WTC11 (cell line): Measurements from ENCODE around the gene PIM2. TPM values are rescaled to one million over a fixed set of nuclear protein-coding genes. Genes with fewer than 3 reads are reported as not detected.
A peak's percentile ranks its signal among the peaks of the same experiment; 100 is the strongest.

Experiments
- ATAC-seq: fragments of 200-7000 bp; cut with Tn5 transposase; 2 replicates; pipeline ENCODE4 v1.10.0; 2021; ENCODE audit warnings: mild to moderate bottlenecking, moderate library complexity
- CTCF ChIA-PET: fragments of 300-600 bp; sonication (Branson Sonifier 250); formaldehyde crosslinking; loops from one replicate; lab custom pipeline; 2021; ENCODE audit warnings: antibody characterized with exemption; lab: Charles Lee
- POLR2A ChIA-PET: fragments of 350-600 bp; sonication (Branson Sonifier 250); formaldehyde crosslinking; loops from one replicate; lab custom pipeline; 2021; ENCODE audit warnings: antibody characterized with exemption; lab: Charles Lee
- DNase-seq: peaks from one replicate; pipeline ENCODE4 v3.0.0; 2021; ENCODE audit warnings: low spot score
- H3K27ac Mint-ChIP-seq: 2 replicates; pipeline ENCODE4 v1.8.0; 2021; ENCODE audit warnings: mixed read lengths
- H3K27me3 Mint-ChIP-seq: 2 replicates; pipeline ENCODE4 v1.8.0; 2021; ENCODE audit warnings: low read depth, mild to moderate bottlenecking, moderate library complexity, mixed read lengths
- H3K36me3 Mint-ChIP-seq: 2 replicates; pipeline ENCODE4 v1.8.0; 2021; ENCODE audit warnings: mixed read lengths
- H3K4me1 Mint-ChIP-seq: 2 replicates; pipeline ENCODE4 v1.8.0; 2022; ENCODE audit warnings: mixed read lengths
- H3K4me3 Mint-ChIP-seq: 2 replicates; pipeline ENCODE4 v1.8.0; 2021; ENCODE audit warnings: mild to moderate bottlenecking, moderate library complexity, mixed read lengths
- H3K9me3 Mint-ChIP-seq: 2 replicates; pipeline ENCODE4 v1.8.0; 2021; ENCODE audit warnings: mixed read lengths
- AFF4 ChIP-seq: sonication (generic); formaldehyde crosslinking; IDR thresholded peaks from 2 replicates; pipeline ENCODE4 v1.8.1; 2023; ENCODE audit warnings: mild to moderate bottlenecking, missing genetic modification reagents, borderline replicate concordance
- AR ChIP-seq: fragments of 250-450 bp; sonication (Bioruptor Pico); IDR thresholded peaks from 2 replicates; pipeline ENCODE4 v1.9.0; 2021; ENCODE audit warnings: mild to moderate bottlenecking
- CDX4 ChIP-seq: fragments of 250-450 bp; sonication (Bioruptor Pico); IDR thresholded peaks from 2 replicates; pipeline ENCODE4 v1.9.0; 2021; ENCODE audit warnings: moderate library complexity, mild to moderate bottlenecking, inconsistent platforms, borderline replicate concordance
- CTCF ChIP-seq: fragments of 200-600 bp; IDR thresholded peaks from 2 replicates; pipeline ENCODE4 v1.8.0; 2022; ENCODE audit warnings: antibody characterized with exemption
- ETV6 ChIP-seq: sonication (generic); formaldehyde crosslinking; IDR thresholded peaks from 2 replicates; pipeline ENCODE4 v1.8.1; 2022; ENCODE audit warnings: mild to moderate bottlenecking, missing genetic modification reagents
- FOXP4 ChIP-seq: sonication (generic); formaldehyde crosslinking; IDR thresholded peaks from 2 replicates; pipeline ENCODE4 v1.8.0; 2022; ENCODE audit warnings: mild to moderate bottlenecking, missing genetic modification reagents
- IRF1 ChIP-seq: sonication (generic); formaldehyde crosslinking; IDR thresholded peaks from 2 replicates; pipeline ENCODE4 v1.8.0; 2023; ENCODE audit warnings: missing genetic modification reagents
- JUN ChIP-seq: sonication (generic); formaldehyde crosslinking; IDR thresholded peaks from 2 replicates; pipeline ENCODE4 v1.8.0; 2023; ENCODE audit warnings: mild to moderate bottlenecking, missing genetic modification reagents
- KAT7 ChIP-seq: sonication (generic); formaldehyde crosslinking; IDR thresholded peaks from 2 replicates; pipeline ENCODE4 v1.8.1; 2023; ENCODE audit warnings: missing genetic modification reagents, mild to moderate bottlenecking, borderline replicate concordance
- NFYB ChIP-seq: sonication (generic); formaldehyde crosslinking; conservative IDR thresholded peaks from 2 replicates; pipeline ENCODE4 v1.8.0; 2022; ENCODE audit warnings: low read depth, missing genetic modification reagents
- OVOL2 ChIP-seq: fragments of 250-450 bp; sonication (Bioruptor Pico); IDR thresholded peaks from 2 replicates; pipeline ENCODE4 v1.9.0; 2021; ENCODE audit warnings: mild to moderate bottlenecking, borderline replicate concordance
- PRDM15 ChIP-seq: sonication (generic); formaldehyde crosslinking; IDR thresholded peaks from 2 replicates; pipeline ENCODE4 v1.8.0; 2022; ENCODE audit warnings: missing genetic modification reagents
- PRRX2 ChIP-seq: fragments of 250-450 bp; sonication (Bioruptor Pico); IDR thresholded peaks from 2 replicates; pipeline ENCODE4 v1.8.0; 2021; ENCODE audit warnings: mild to moderate bottlenecking
- RORB ChIP-seq: fragments of 250-450 bp; sonication (Bioruptor Pico); IDR thresholded peaks from 2 replicates; pipeline ENCODE4 v1.9.0; 2021; ENCODE audit warnings: mild to moderate bottlenecking
- SP1 ChIP-seq: sonication (generic); formaldehyde crosslinking; conservative IDR thresholded peaks from 2 replicates; pipeline ENCODE4 v1.8.1; 2022; ENCODE audit warnings: missing genetic modification reagents
- TEAD1 ChIP-seq: sonication (generic); formaldehyde crosslinking; IDR thresholded peaks from 2 replicates; pipeline ENCODE4 v1.8.0; 2022; ENCODE audit warnings: mild to moderate bottlenecking, missing genetic modification reagents
- TEAD4 ChIP-seq: sonication (generic); formaldehyde crosslinking; IDR thresholded peaks from 2 replicates; pipeline ENCODE4 v1.8.0; 2022; ENCODE audit warnings: mild to moderate bottlenecking, missing genetic modification reagents
- ZNF396 ChIP-seq: fragments of 250-450 bp; sonication (Bioruptor Pico); IDR thresholded peaks from 2 replicates; pipeline ENCODE4 v1.8.0; 2021; ENCODE audit warnings: mild to moderate bottlenecking, moderate library complexity, borderline replicate concordance
- total RNA-seq: library from RNA; stranded (reverse); gene quantifications from 3 replicates; pipeline ENCODE4 v1.2.3, GENCODE V29; 2021

Gene PIM2
- total RNA-seq, 1 experiment from 2014 or later: 146 TPM

GRCh38 chrX:48897157-48897624 lies 21.6 kb downstream of the PIM2 start:
- 0 out of 2 replicates have a peak, but pooled peaks have one; percentile 11 for TF ChIP-seq ETV6 (CRISPR knock-in tag)
- no peak for TF ChIP-seq FOXP4 (CRISPR knock-in tag)
- no peak for TF ChIP-seq TEAD4 (CRISPR knock-in tag)
- no peak for TF ChIP-seq RORB (CRISPR knock-in tag)
- TF ChIP-seq KAT7 (CRISPR knock-in tag): no peak
- no peak for TF ChIP-seq AR (CRISPR knock-in tag)
- TF ChIP-seq TEAD1 (CRISPR knock-in tag): 0 out of 2 replicates have a peak, but pooled peaks have one; percentile 25
- no peak for TF ChIP-seq AFF4 (CRISPR knock-in tag)
- TF ChIP-seq SP1 (CRISPR knock-in tag): peak; percentile 34; the same call in 1 of the 2 replicates
- TF ChIP-seq IRF1 (CRISPR knock-in tag): no peak
- peak; percentile 46 for ATAC-seq
- Mint-ChIP-seq H3K36me3 (peaks cover 21% of the 10 kb centered on the region), H3K27me3 (no peaks in the 10 kb centered on the region), H3K27ac (peak overlapping the region; percentile 100), H3K4me1 (0 out of 2 replicates have a peak, but pooled peaks cover 8% of the 10 kb centered on the region), H3K9me3 (no peaks in the 10 kb centered on the region), H3K4me3 (peak overlapping the region; percentile 85)
- DNase-seq: peak; percentile 83
- ChIA-PET POLR2A (interaction anchor here (0.7 to 1.7 kb wide), 8 partner anchors 15 to 221 kb away, joined by 3 to 9 read pairs (median 4); partner anchors contain the start of genes GRIPAP1, KCND1 and SLC35A2), CTCF (interaction anchor here (0.7 to 1.6 kb wide), 4 partner anchors 18 to 269 kb away, joined by 3 to 5 read pairs (median 4); partner anchors contain the start of gene KCND1)

GRCh38 chrX:48896611-48897011 lies 22.2 kb downstream of the PIM2 start:
- ATAC-seq (no peak), DNase-seq (no peak)
- H3K4me3 Mint-ChIP-seq: peak overlapping the region; percentile 85
- peaks cover 16% of the 10 kb centered on the region for H3K36me3 Mint-ChIP-seq
- ChIA-PET POLR2A (interaction anchor here (1.4 to 1.7 kb wide), 2 partner anchors 15 to 25 kb away, joined by 4 to 9 read pairs; partner anchors contain the start of gene SLC35A2), CTCF (no interaction called here)
- H3K9me3 Mint-ChIP-seq: no peaks in the 10 kb centered on the region
- no peaks in the 10 kb centered on the region for H3K27me3 Mint-ChIP-seq
- H3K4me1 Mint-ChIP-seq: peaks cover 11% of the 10 kb centered on the region; the same call in 1 of the 2 replicates
- peak overlapping the region; percentile 100 for H3K27ac Mint-ChIP-seq
- TF ChIP-seq PRDM15 (CRISPR knock-in tag): no peak
- TF ChIP-seq NFYB: no peak
- TF ChIP-seq CDX4 (CRISPR knock-in tag): no peak
- no peak for TF ChIP-seq CTCF
- TF ChIP-seq OVOL2 (CRISPR knock-in tag): no peak
- TF ChIP-seq PRRX2 (CRISPR knock-in tag): no peak
- TF ChIP-seq ZNF396 (CRISPR knock-in tag): no peak
- TF ChIP-seq JUN (CRISPR knock-in tag): no peak
